Gastroesophageal sphincter (tissue), 3 donors: ENCODE measurements around the gene RNF126.

Source experiments
- CTCF ChIP-seq, 4 experiments: fragments of 200-600 bp in 2 of 4; fragments of 450-650 bp in 2 of 4; sonication (generic) in 1 of 4; IDR thresholded peaks; one replicate each; pipeline ENCODE4 v1.5.1; 2017 to 2019; ENCODE audit warnings: antibody characterized with exemption in 4 of 4, mild to moderate bottlenecking in 2 of 4, moderate library complexity in 2 of 4
- EP300 ChIP-seq: sonication (generic); formaldehyde crosslinking; IDR thresholded peaks from one replicate; pipeline ENCODE4 v1.6.1; 2017; ENCODE audit warnings: antibody characterized with exemption, mild to moderate bottlenecking
- POLR2A ChIP-seq, 2 donors: fragments of 450-650 bp; IDR thresholded peaks; one replicate each; pipeline ENCODE4 v1.6.1; 2017; ENCODE audit warnings: antibody characterized with exemption in 2 of 2, mild to moderate bottlenecking in 2 of 2, moderate library complexity in 1 of 2

- TF ChIP-seq CTCF (IDR thresholded peaks at IDR 0.05) (no peak), POLR2A (IDR thresholded peaks at IDR 0.05) (no peak), EP300 (no peak)
Observed at GRCh38 chr19:624433-625109, 38.4 kb downstream of the RNF126 start.
